Measurements from ENCODE around the gene OCA2.

The OCA2 gene

GRCh38 chr15:27845535-27846369 is 253.4 kb downstream of the OCA2 start:
- no peak overlapping the region for H3K27ac ChIP-seq
- in situ Hi-C loops (cut with HindIII; ENCODE audit: low pct_ligation_motif_present, low sequenced_read_pairs), result no loop called here
- TF ChIP-seq, protein P1, sequence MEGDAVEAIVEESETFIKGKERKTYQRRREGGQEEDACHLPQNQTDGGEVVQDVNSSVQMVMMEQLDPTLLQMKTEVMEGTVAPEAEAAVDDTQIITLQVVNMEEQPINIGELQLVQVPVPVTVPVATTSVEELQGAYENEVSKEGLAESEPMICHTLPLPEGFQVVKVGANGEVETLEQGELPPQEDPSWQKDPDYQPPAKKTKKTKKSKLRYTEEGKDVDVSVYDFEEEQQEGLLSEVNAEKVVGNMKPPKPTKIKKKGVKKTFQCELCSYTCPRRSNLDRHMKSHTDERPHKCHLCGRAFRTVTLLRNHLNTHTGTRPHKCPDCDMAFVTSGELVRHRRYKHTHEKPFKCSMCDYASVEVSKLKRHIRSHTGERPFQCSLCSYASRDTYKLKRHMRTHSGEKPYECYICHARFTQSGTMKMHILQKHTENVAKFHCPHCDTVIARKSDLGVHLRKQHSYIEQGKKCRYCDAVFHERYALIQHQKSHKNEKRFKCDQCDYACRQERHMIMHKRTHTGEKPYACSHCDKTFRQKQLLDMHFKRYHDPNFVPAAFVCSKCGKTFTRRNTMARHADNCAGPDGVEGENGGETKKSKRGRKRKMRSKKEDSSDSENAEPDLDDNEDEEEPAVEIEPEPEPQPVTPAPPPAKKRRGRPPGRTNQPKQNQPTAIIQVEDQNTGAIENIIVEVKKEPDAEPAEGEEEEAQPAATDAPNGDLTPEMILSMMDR (IDR thresholded peaks at IDR 0.05; ENCODE audit: low read depth, low read length, missing control alignments), result no peak
- H3K4me3 ChIP-seq (ENCODE audit: low read depth, low read length), result no peak overlapping the region
- H3K27me3 ChIP-seq (replicated peaks), result no peaks in the 10 kb centered on the region
- no peak for DNase-seq
- H3K36me3 ChIP-seq (replicated peaks), result no peaks in the 10 kb centered on the region

- Histone ChIP-seq H3K36me3 (replicated peaks) (no peaks in the 10 kb centered on the region), H3K4me3 (ENCODE audit: low read depth, low read length) (no peak overlapping the region), H3K27ac (no peak overlapping the region), H3K27me3 (replicated peaks) (no peaks in the 10 kb centered on the region)
- peak; percentile 63 for DNase-seq
- TF ChIP-seq, protein P1 (IDR thresholded peaks at IDR 0.05; ENCODE audit: low read depth, low read length, missing control alignments), result peak; percentile 45
- in situ Hi-C loops (cut with HindIII; ENCODE audit: low pct_ligation_motif_present, low sequenced_read_pairs), result no loop called here
Measured at GRCh38 chr15:27844018-27844666, 255.0 kb downstream of the OCA2 start.

DNA sequence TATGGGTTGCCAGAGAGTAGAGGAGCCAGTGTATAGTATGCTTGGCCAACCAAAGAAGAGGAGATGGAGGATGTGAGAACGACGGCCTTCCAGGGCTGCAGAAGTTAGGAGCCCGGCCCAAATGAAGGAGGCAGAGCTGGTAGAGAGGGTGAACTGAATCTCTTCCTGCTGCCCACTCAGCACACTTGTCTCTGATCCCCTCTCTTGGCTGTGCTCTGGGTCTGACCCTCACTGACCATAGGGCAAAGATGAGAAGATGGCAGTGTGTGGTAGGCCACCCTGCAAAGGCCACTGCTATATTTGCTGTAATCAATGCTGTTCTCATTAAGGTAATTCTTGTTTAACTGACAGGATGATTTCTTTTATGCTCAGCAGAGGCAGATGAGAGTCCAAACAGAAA is 256.0 kb downstream of the OCA2 start:
- TF ChIP-seq, protein P1 (IDR thresholded peaks at IDR 0.05; ENCODE audit: low read depth, low read length, missing control alignments), result no peak
- Histone ChIP-seq H3K27me3 (replicated peaks) (no peaks in the 10 kb centered on the region), H3K4me3 (ENCODE audit: low read depth, low read length) (no peak overlapping the region), H3K36me3 (replicated peaks) (no peaks in the 10 kb centered on the region), H3K27ac (no peak overlapping the region)
- in situ Hi-C loops (cut with HindIII; ENCODE audit: low pct_ligation_motif_present, low sequenced_read_pairs), result no loop called here
- no peak for DNase-seq

DNA sequence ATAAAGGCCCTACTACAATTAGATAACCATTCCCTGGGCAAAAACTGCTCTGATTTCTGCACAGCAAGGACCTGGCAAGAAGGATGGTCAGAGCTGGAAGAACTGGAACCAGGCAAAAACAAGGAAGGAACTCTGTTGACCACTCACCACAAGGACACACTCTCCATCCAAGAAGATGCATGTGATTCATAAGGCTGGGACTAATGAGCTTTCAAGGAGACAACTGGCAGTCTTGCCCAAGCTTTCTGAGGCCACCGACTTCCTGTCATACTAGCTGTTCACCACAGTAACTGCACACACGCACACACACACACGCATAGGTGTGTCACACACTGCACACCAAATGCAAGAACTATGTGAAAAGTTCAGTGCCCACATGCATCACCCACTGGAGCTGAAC is 256.6 kb downstream of the OCA2 start:
- H3K27ac ChIP-seq, result no peak overlapping the region
- TF ChIP-seq, protein P1 (IDR thresholded peaks at IDR 0.05; ENCODE audit: low read depth, low read length, missing control alignments), result no peak
- H3K4me3 ChIP-seq (ENCODE audit: low read depth, low read length), result no peak overlapping the region
- DNase-seq, result no peak
- in situ Hi-C loops (cut with HindIII; ENCODE audit: low pct_ligation_motif_present, low sequenced_read_pairs), result no loop called here
- H3K27me3 ChIP-seq (replicated peaks), result no peaks in the 10 kb centered on the region
- H3K36me3 ChIP-seq (replicated peaks), result no peaks in the 10 kb centered on the region

DNA sequence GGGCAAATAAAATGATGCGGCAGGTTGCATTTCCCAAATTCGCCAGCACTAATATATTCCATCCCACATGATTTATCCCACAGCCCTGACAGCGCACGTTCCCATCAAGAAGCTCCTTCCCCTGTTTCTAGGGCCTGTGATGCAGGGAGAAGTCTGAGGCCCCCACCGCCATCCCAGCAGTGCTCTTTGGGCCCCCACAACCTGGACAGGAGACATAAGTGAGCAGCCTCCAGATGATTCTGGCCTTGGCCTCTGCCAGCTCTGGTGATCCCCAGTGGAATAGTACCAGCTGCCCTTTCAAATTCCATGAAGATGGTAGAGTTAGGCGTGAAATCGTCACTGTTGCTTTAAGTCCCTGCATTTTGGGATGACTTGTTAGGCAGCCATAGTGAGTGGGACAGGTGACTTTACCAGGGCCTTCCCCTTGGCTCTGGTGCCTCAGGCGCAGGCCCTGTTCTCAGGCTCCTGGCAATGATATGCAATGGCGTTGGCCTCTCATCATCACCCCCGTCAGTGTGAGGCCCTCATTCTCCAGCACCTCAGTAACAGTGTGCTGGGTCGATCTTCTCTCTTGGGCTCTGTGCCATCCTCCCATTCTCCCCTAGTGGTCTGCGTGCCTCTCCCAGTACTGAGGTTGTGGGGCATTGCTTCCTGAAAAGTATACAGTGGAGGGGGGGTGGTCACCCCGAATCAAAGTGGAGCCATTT is 263.7 kb downstream of the OCA2 start:
- TF ChIP-seq, protein P1 (IDR thresholded peaks at IDR 0.05; ENCODE audit: low read depth, low read length, missing control alignments), result no peak
- in situ Hi-C loops (cut with HindIII; ENCODE audit: low pct_ligation_motif_present, low sequenced_read_pairs), result no loop called here
- no peak overlapping the region for H3K27ac ChIP-seq
- no peak for DNase-seq
- H3K27me3 ChIP-seq (replicated peaks), result no peaks in the 10 kb centered on the region
- H3K36me3 ChIP-seq (replicated peaks), result no peaks in the 10 kb centered on the region
- H3K4me3 ChIP-seq (ENCODE audit: low read depth, low read length), result no peak overlapping the region
